Activated T-helper 2 cell treated with anti-CD3 and anti-CD28 coated beads, Interferon-gamma antibody, Interleukin-2, Interleukin-4, amounts not matched to agents 10 μg/mL and 5 μg/mL and 100 μg/mL, durations not matched to agents 14 hours and 24 hours and 36 hours (primary cell): ENCODE data around the gene HMBS. TPM values are rescaled to one million over a fixed set of nuclear protein-coding genes. Genes with fewer than 3 reads are reported as not detected.
"Not testable (repeated sequence)": the region's sequence is repeated elsewhere in the genome, so short reads cannot be mapped to it uniquely, and the experiment has no call there.

Experiments
- DNase-seq: peaks from one replicate; pipeline ENCODE4 v3.0.0; 2021; ENCODE audit warnings: low spot score
- H3K27ac Mint-ChIP-seq: one replicate; pipeline ENCODE4 v1.8.0; 2021; ENCODE audit warnings: mixed read lengths
- H3K27me3 Mint-ChIP-seq: one replicate; pipeline ENCODE4 v1.8.0; 2021; ENCODE audit warnings: low read depth, mixed read lengths
- H3K36me3 Mint-ChIP-seq: one replicate; pipeline ENCODE4 v1.8.0; 2021; ENCODE audit warnings: low read depth, mixed read lengths
- H3K4me1 Mint-ChIP-seq: one replicate; pipeline ENCODE4 v1.8.0; 2021; ENCODE audit warnings: low read depth, mixed read lengths
- H3K4me3 Mint-ChIP-seq: one replicate; pipeline ENCODE4 v1.8.0; 2021; ENCODE audit warnings: low read depth, mild to moderate bottlenecking, moderate library complexity, mixed read lengths
- H3K9me3 Mint-ChIP-seq: one replicate; pipeline ENCODE4 v1.8.0; 2021; ENCODE audit warnings: mixed read lengths
- intact Hi-C: fragments of 100-400 bp; cut with micrococcal nuclease; formaldehyde crosslinking; loops from one replicate; pipeline ENCODE4 v1.15.1; 2023
- total RNA-seq: library from RNA; stranded (reverse); gene quantifications from 2 replicates; pipeline ENCODE4 v1.2.3, GENCODE V29; 2022

The HMBS gene
- total RNA-seq, 1 donor from 2014 or later, result 57.4 TPM

- Mint-ChIP-seq H3K9me3 (no peaks in the 10 kb centered on the region), H3K36me3 (peaks cover 71% of the 10 kb centered on the region), H3K27me3 (no peaks in the 10 kb centered on the region), H3K27ac (no peak overlapping the region), H3K4me1 (peaks cover 29% of the 10 kb centered on the region), H3K4me3 (no peak overlapping the region)
- intact Hi-C loops, result no loop called here
- DNase-seq, result no peak
Observed at GRCh38 chr11:119054418-119054817, 30.3 kb upstream of the HMBS start.

- no peaks in the 10 kb centered on the region for H3K27me3 Mint-ChIP-seq
- H3K36me3 Mint-ChIP-seq, result peaks cover 58% of the 10 kb centered on the region
- intact Hi-C loops, result loop anchor here (2.0 to 5.0 kb wide), 2 partner anchors 37 to 59 kb away; partner anchors contain the start of genes CENATAC, RPS25 and TRAPPC4
Observed at GRCh38 chr11:119055901-119056300, 28.8 kb upstream of the HMBS start.

DNA sequence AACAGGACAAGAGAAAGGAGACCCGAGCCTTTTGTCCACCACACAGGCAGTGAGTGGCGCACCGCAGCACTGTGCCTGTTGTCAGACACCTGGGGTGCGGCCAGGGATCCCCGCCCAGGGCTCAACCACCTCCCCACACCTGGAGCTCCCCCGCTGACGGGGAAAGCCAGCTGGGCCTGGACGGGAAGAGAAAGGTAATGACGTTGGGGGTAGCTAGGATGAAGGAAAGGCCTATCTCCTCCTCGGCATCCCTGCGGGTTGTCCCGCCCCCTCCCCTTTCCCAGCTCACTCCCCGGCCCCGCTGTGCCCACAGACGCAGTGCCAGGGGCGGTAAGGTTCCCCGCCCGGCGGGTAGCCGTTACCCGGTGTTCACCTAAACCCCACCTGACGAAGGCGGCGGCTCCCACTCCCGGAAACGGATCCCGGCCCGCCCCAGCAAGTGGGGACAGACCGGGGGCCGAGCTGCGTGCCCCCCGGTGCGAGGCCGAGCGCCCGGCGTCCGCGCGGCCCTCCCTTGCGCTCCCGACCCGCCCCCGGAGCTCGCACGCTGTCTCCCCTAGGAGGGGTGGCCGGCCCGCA lies 28.2 kb upstream of the HMBS start:
- peaks cover 29% of the 10 kb centered on the region for H3K4me1 Mint-ChIP-seq

More at GRCh38 chr11:119055901-119056300, 28.8 kb upstream of the HMBS start:
- peak overlapping the region; percentile 85 for H3K27ac Mint-ChIP-seq
- DNase-seq, result no peak
- peaks cover 29% of the 10 kb centered on the region for H3K4me1 Mint-ChIP-seq
- H3K9me3 Mint-ChIP-seq, result no peaks in the 10 kb centered on the region
- peak overlapping the region; percentile 84 for H3K4me3 Mint-ChIP-seq

DNA sequence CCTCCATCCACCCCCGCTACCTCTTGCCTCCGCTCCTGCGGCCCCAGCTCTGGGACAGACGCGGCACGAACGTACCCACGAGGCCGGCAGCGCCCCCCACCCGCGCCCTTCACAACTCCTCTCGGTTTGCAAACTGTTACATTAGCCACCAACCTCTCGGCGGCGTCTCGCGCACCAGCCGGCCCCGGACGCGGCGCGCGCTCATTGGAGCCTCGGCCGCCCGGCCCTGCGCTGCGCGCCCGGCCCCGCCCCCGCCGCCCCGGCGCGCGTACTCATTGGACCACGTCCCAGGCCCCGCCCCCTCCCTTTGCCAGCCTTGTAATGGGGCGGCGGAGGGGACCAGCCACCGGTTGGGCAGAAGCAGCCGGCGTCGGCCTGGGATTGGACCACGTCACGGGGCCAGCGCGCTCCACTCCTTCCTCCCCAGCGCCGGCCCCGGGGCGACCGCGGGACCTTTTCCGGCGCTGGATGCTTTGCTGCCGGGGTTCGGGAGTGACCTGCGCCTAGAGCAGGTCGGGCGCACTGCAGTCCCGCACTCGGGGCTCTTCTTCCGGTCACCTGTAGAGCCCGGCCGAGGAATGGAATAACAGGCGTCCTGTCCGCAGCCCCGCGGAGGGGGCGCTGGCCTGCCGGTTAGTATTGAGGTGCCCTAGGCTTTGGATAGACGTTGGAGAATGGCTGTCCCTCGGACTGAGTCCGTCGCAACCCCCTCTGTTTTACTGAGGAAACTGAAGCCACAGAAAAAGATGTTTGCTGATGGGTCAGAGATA lies 27.5 kb upstream of the HMBS start, which contains the start of gene HYOU1:
HYOU1 (minus strand) TSS at position 206 of the 770 bp plus-strand sequence. CDS start 1,045 bp downstream, outside the sequence.
- Mint-ChIP-seq H3K27me3 (no peaks in the 10 kb centered on the region), H3K27ac (peak within 1 kb of the TSS; percentile 99), H3K9me3 (no peaks in the 10 kb centered on the region), H3K36me3 (peaks cover 46% of the 10 kb centered on the region), H3K4me3 (peak within 1 kb of the TSS; percentile 98), H3K4me1 (peaks cover 28% of the 10 kb centered on the region)
- peak; percentile 97 for DNase-seq
- intact Hi-C loops, result loop anchor here (1.0 to 5.0 kb wide), 6 partner anchors 10 to 60 kb away; partner anchors contain the start of genes CENATAC, HMBS, RPS25 and SLC37A4

More for the DNA sequence above, 28.2 kb upstream of the HMBS start:
- peaks cover 52% of the 10 kb centered on the region for H3K36me3 Mint-ChIP-seq
- H3K9me3 Mint-ChIP-seq, result no peaks in the 10 kb centered on the region
- DNase-seq, result peak; percentile 33
- H3K27ac Mint-ChIP-seq, result peak overlapping the region; percentile 99
- peak overlapping the region; percentile 98 for H3K4me3 Mint-ChIP-seq
- no peaks in the 10 kb centered on the region for H3K27me3 Mint-ChIP-seq
- intact Hi-C loops, result loop anchor here (2.0 to 5.0 kb wide), 2 partner anchors 38 to 59 kb away; partner anchors contain the start of genes CENATAC, RPS25 and TRAPPC4

DNA sequence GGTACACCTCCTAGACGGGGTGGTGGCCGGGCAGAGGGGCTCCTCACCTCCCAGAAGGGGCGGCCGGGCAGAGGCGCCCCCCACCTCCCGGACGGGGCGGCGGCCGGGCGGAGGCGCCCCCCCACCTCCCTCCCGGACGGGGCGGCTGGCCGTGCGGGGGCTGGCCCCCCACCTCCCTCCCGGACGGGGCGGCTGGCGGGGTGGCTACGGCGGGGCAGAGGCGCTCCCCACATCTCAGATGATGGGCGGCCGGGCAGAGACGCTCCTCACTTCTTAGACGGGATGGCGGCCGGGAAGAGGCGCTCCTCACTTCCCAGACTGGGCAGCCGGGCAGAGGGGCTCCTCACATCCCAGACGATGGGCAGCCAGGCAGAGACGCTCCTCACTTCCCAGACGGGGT lies 25.6 kb upstream of the HMBS start:
- Mint-ChIP-seq H3K27ac (peak overlapping the region; percentile 42), H3K4me1 (peaks cover 27% of the 10 kb centered on the region), H3K36me3 (peaks cover 27% of the 10 kb centered on the region)
- not testable (repeated sequence) for H3K9me3 Mint-ChIP-seq, DNase-seq, H3K4me3 Mint-ChIP-seq, H3K27me3 Mint-ChIP-seq
- intact Hi-C loops, result loop anchor here (5.0 kb wide), 1 partner anchor 62 kb away; the partner anchor contains the start of gene CENATAC

DNA sequence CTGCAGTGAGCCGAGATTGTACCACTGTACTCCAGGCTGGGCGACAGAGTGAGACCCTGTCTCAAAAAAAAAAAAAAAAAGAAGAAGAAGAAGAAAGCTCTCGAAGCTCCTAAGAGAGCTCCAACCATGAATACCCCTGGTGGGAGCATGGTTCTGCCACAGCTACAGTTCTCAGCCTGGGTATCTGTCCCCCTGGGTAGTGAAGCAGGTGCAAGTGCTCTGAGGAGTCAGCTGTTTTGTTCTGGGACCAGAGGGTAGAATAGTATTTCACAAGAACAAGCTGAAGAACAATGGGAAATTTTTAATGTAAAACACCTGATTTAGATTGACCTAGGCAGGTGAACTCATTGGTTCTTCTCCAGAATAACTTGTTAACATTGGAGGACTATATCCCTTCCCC lies 23.4 kb upstream of the HMBS start:
- Mint-ChIP-seq H3K36me3 (peaks cover 6% of the 10 kb centered on the region), H3K27me3 (no peaks in the 10 kb centered on the region), H3K9me3 (no peaks in the 10 kb centered on the region), H3K4me3 (no peak overlapping the region), H3K4me1 (peaks cover 19% of the 10 kb centered on the region), H3K27ac (no peak overlapping the region)
- DNase-seq, result no peak
- intact Hi-C loops, result no loop called here

- DNase-seq, result no peak
- peaks cover 24% of the 10 kb centered on the region for H3K4me1 Mint-ChIP-seq
Observed at GRCh38 chr11:119062779-119063178, 21.9 kb upstream of the HMBS start.

GRCh38 chr11:119065369-119065768 lies 19.3 kb upstream of the HMBS start:
- Mint-ChIP-seq H3K9me3 (no peaks in the 10 kb centered on the region), H3K36me3 (peaks cover 3% of the 10 kb centered on the region), H3K4me1 (peaks cover 23% of the 10 kb centered on the region), H3K4me3 (peak overlapping the region; percentile 30), H3K27ac (peak overlapping the region; percentile 34), H3K27me3 (no peaks in the 10 kb centered on the region)
- intact Hi-C loops, result loop anchor here (1.0 to 5.0 kb wide), 2 partner anchors 132 to 267 kb away; partner anchors contain the start of gene RNF26
- peak; percentile 51 for DNase-seq

More at GRCh38 chr11:119062779-119063178, 21.9 kb upstream of the HMBS start:
- H3K36me3 Mint-ChIP-seq, result peaks cover 2% of the 10 kb centered on the region
- H3K27me3 Mint-ChIP-seq, result no peaks in the 10 kb centered on the region
- H3K9me3 Mint-ChIP-seq, result no peaks in the 10 kb centered on the region
- no peak overlapping the region for H3K27ac Mint-ChIP-seq
- intact Hi-C loops, result no loop called here
- no peak overlapping the region for H3K4me3 Mint-ChIP-seq

DNA sequence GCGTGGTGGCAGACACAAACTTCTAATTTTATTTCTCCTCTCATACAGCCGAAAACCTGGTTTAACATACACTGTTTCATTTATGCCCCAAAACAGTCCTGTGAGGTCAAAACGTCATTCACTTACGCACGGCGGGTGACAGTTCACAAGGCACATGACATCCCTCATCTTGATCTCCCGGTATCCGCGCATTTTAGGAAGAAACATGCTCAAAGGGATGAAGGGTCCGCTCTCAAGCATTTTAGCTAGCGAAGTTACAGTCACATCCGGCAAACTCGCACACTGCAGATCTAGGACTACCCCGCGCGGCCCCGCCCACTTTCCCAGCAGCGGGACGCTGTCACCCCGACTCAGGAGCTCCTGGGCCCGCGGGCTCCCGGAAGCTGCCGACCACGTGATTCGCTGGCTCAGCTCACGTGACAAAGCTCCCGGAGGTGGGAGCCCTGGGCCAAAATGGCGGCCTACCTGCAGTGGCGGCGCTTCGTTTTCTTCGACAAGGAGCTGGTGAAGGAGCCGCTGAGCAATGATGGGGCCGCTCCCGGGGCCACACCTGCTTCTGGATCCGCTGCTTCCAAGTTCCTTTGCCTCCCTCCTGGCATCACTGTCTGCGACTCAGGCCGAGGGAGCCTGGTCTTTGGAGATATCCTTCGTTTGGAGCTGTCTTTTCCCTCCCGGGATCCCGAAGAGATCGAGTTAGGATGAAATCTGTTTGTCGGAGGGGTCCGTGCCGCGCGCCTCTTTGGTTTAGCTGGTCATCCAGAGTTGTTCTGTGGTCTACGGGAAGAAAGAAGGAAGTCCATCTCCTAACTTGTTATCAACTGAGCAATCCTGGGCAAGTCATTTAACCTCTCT lies 17.1 kb upstream of the HMBS start, which contains the start of gene VPS11:
VPS11 (plus strand) TSS at position 448 of the 852 bp plus-strand sequence; CDS start at position 454, 6 bp downstream.
- peak within 1 kb of the TSS; percentile 92 for H3K4me3 Mint-ChIP-seq
- H3K4me1 Mint-ChIP-seq, result peaks cover 23% of the 10 kb centered on the region
- no peaks in the 10 kb centered on the region for H3K9me3 Mint-ChIP-seq
- no peaks in the 10 kb centered on the region for H3K27me3 Mint-ChIP-seq
- peak within 1 kb of the TSS; percentile 97 for H3K27ac Mint-ChIP-seq
- peak; percentile 98 for DNase-seq
- H3K36me3 Mint-ChIP-seq, result peaks cover 16% of the 10 kb centered on the region
- intact Hi-C loops, result loop anchor here (1.0 to 5.0 kb wide), 7 partner anchors 10 to 265 kb away; partner anchors contain the start of genes DPAGT1, HYOU1, NLRX1 and RNF26

DNA sequence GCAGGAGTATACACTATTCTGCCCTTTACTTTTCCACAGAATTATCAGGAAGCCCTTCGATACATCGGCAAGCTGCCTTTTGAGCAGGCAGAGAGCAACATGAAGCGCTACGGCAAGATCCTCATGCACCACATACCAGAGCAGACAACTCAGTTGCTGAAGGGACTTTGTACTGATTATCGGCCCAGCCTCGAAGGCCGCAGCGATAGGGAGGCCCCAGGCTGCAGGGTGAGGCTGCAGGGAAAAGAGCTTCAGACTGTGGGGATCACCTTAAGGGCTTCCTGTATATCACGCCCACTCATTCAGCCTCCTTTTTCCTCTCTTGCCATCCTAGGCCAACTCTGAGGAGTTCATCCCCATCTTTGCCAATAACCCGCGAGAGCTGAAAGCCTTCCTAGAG lies 6.8 kb upstream of the HMBS start:
- H3K27ac Mint-ChIP-seq, result no peak overlapping the region
- H3K4me3 Mint-ChIP-seq, result no peak overlapping the region
- no peak for DNase-seq
- H3K4me1 Mint-ChIP-seq, result peaks cover 4% of the 10 kb centered on the region
- no peaks in the 10 kb centered on the region for H3K9me3 Mint-ChIP-seq
- H3K36me3 Mint-ChIP-seq, result peaks cover 64% of the 10 kb centered on the region
- intact Hi-C loops, result no loop called here
- no peaks in the 10 kb centered on the region for H3K27me3 Mint-ChIP-seq

DNA sequence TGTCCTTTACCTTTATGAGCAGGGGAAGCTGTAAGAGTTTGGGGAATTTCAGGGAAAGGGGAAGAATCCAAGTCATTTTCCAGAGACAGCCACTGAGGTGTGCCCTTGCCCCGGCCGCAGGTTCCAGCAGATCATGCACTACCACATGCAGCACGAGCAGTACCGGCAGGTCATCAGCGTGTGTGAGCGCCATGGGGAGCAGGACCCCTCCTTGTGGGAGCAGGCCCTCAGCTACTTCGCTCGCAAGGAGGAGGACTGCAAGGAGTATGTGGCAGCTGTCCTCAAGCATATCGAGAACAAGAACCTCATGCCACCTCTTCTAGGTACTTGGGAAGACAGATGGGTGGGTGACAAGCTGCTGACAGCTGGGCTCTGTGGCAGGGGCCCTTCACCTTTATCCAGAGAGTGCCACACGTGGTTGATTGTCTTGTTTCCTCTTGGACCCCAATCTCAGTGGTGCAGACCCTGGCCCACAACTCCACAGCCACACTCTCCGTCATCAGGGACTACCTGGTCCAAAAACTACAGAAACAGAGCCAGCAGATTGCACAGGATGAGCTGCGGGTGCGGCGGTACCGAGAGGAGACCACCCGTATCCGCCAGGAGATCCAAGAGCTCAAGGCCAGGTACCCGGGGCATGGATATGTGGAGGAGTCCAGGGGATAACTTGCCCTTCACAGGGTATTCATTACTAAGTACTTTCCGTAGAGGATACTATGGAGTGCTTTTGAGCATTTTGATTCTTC lies 5.8 kb upstream of the HMBS start:
- H3K27me3 Mint-ChIP-seq, result no peaks in the 10 kb centered on the region
- no peak for DNase-seq

More for the DNA sequence above, 5.8 kb upstream of the HMBS start:
- H3K4me3 Mint-ChIP-seq, result no peak overlapping the region
- no peak overlapping the region for H3K27ac Mint-ChIP-seq
- peaks cover 4% of the 10 kb centered on the region for H3K4me1 Mint-ChIP-seq
- no peaks in the 10 kb centered on the region for H3K9me3 Mint-ChIP-seq
- intact Hi-C loops, result no loop called here
- peaks cover 58% of the 10 kb centered on the region for H3K36me3 Mint-ChIP-seq
